HG03045 (cell line): ENCODE measurements around the gene EPHB1.
"Not testable (repeated sequence)": the region's sequence is repeated elsewhere in the genome, so short reads cannot be mapped to it uniquely, and the experiment has no call there.

Experiments used
- ATAC-seq: cut with Tn5 transposase; IDR thresholded peaks from one replicate; pipeline ENCODE4 v1.9.1; 2021; ENCODE audit warnings: mild to moderate bottlenecking, moderate library complexity; ENCODE audit not compliant: unreplicated experiment

EPHB1 gene

GRCh38 chr3:135030768-135031615 lies 235.9 kb downstream of the EPHB1 start:
- ATAC-seq: not testable (repeated sequence)

GRCh38 chr3:135033737-135034136 lies 238.7 kb downstream of the EPHB1 start:
- ATAC-seq: no peak

- no peak for ATAC-seq
Measured at GRCh38 chr3:135034291-135034768, 239.3 kb downstream of the EPHB1 start.

GRCh38 chr3:135034891-135035440 lies 239.9 kb downstream of the EPHB1 start:
- ATAC-seq: no peak

- ATAC-seq: no peak
Measured at GRCh38 chr3:135038186-135038585, 243.1 kb downstream of the EPHB1 start.

DNA sequence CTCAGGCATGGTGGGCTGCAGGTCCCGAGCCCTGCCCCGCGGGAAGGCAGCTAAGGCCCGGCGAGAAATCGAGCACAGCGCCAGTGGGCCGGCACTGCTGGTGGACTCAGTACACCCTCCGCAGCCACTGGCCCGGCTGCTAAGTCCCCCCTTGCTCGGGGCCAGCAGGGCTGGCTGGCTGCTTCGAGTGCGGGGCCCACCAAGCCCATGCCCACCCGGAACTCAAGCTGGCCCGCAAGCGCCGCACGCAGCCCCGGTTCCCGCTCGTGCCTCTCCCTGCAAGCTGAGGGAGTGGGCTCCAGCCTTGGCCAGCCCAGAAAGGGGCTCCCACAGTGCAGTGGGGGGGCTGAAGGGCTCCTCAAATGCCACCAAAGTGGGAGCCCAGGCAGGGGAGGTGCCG lies 244.5 kb downstream of the EPHB1 start:
- not testable (repeated sequence) for ATAC-seq

DNA sequence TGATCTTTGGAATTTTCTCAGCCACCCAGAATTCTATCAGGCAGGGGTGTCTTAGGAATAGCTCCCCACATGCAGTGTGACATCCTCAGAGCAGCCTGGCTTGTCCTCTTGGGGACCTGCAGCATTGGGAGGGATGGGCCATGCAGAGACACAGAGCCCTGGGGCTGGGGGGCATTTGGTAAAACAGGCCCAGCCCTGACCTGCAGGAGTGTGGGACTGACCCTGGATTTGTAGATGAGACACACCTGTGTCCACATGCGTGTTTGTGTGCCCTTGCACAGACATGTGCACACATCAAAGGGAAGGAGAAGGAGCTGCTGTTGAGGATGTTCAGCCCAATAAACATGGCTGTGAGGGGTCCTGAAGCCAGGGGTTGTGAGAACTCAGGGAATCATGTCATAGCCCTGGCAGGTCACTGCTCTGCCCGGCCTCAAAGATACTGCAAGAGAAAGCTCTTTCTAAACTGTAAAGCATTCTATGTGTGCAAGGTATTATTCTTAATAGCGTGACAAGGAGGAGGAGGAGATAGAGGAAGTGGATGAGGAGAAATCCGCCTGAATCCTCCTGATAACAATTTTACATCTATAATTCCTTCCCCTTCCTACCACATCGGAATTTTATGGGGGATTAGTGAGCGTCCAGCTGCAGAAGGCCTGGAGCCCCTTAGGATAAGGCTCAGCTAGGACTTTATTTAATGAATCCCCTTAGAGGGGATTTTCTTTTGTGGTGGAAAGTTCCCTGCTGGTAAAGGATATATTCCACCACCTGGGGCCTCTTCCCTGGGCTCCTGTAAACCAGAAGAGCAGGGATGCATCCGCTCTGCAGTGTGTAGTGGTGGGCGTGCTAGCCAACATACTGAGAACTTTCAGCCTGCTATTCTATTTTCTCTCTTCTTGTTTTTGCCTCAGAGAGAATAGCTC lies 245.5 kb downstream of the EPHB1 start:
- no peak for ATAC-seq

DNA sequence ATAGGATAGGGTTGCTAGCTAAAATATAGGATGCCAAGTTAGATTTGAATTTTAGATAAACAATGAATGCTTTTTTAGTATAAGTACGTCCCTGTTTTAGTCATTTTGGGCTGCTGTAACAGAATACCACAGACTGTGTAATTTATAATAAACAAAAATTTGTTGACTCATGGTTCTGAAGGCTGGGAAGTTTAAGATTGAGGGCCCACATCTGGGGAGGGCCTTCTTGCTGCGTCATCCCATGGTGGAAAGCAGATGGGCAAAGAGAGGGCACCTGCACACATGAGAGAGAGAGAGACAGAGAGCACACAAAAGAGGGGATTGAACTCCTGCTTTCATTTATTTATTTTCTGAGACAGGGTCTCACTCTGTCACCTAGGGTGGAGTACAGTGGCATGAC lies 246.5 kb downstream of the EPHB1 start:
- no peak for ATAC-seq

- no peak for ATAC-seq
Measured at GRCh38 chr3:135047061-135047460, 252.0 kb downstream of the EPHB1 start.

- ATAC-seq: no peak
Measured at GRCh38 chr3:135050536-135050935, 255.5 kb downstream of the EPHB1 start.

- no peak for ATAC-seq
Measured at GRCh38 chr3:135051409-135051973, 256.4 kb downstream of the EPHB1 start.

- ATAC-seq: no peak
Measured at GRCh38 chr3:135055449-135055848, 260.4 kb downstream of the EPHB1 start.

GRCh38 chr3:135056084-135056730 lies 261.1 kb downstream of the EPHB1 start:
- ATAC-seq: no peak

- ATAC-seq: no peak
Measured at GRCh38 chr3:135056733-135057310, 261.8 kb downstream of the EPHB1 start.

DNA sequence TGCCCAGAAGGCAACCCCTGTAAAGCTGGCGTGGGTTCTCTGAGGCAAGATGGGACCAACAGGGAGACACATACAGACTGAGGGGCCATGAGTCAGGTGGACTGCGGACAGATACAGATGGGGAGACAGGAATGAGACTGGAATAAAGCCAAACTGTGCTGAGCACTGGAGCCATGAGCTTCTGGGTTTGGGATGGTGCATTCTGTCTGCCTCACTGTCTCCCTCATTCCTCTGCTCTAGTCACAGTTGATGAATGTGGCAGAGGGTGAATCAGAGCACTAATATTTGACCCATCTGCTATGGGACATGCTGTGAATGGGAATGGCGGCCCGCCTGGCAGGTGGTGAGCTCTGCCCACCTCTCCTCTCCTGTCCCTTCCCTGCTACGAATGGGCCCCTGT lies 262.9 kb downstream of the EPHB1 start:
- ATAC-seq: no peak

DNA sequence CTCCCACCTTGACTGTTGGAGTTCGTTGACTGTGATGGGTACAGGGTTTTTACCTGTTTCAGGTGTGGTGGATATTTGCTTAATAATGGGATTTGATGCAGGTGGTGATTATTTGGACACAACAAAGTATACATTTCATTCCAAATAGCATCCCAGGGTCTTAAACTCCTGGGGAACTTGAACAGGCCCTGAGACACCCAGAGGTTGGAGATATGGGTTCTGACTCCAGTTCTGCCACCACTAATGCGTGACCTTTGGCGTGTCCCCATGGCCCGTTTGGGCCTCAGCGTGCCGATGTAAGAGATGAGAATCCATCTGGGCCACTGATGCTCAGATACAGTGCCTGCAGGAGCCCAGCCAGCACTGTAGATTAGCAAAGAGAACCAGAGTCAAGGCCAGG lies 264.5 kb downstream of the EPHB1 start:
- no peak for ATAC-seq

GRCh38 chr3:135066844-135067727 lies 272.0 kb downstream of the EPHB1 start:
- not testable (repeated sequence) for ATAC-seq

DNA sequence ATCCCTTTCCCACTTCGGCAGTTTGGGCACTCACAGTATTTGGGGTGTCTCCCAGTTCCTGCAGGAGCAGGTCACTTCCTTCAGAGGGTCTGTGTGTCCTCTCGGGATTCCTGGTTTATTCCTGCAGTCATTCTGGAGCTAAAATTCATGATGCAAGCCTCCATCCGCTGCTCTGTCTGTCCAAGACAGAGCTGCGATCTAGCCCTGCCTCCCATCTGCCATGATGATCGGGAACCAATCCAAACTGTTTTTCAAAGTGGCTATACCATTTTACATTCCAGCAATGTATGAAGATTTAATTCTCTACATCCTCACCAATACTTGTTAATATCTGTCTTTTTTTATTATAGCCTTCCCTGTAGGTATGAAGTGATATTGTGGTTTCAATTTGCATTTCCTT lies 273.0 kb downstream of the EPHB1 start:
- no peak for ATAC-seq

DNA sequence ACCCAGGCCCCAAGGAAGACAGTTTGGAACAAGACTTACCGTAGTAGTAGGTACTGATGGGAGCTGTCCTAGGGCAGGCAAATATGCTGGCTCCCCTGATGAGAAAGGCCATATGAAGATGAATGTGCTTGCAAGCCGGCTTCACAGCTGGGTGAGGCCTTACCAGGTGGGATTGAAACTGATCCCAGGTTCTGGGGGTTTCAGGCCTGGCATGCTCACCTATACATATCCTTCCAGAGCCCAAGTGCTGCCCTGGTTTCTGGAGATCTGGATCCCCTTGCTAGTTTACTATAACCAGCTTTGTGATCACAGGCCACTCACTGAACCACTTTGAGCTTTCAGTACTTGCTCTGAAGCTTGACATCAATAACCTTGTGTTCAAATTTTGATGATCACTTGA lies 274.3 kb downstream of the EPHB1 start:
- no peak for ATAC-seq
